GM12878 (cell line): ENCODE measurements around the gene CEP128. TPM values are rescaled to one million over a fixed set of nuclear protein-coding genes. Genes with fewer than 3 reads are reported as not detected.

Source experiments
- ATAC-seq: fragments of 200-7000 bp; cut with Tn5 transposase; 3 replicates; pipeline ENCODE4 v1.9.1; 2020; ENCODE audit warnings: mild to moderate bottlenecking, moderate library complexity
- BruUV-seq: library from RNA; stranded (reverse); fragments of 400-500 nt; replicated peaks from 2 replicates; lab custom pipeline; 2021; lab: Mats Ljungman, UMichigan
- CTCF ChIA-PET: fragments of 300-600 bp; sonication (Branson Sonifier 250); formaldehyde crosslinking; extraction: SDS; loops from one replicate; lab custom pipeline; 2021; ENCODE audit warnings: inconsistent platforms; lab: Yijun Ruan, JAX
- POLR2A ChIA-PET: fragments of 350-600 bp; formaldehyde crosslinking; extraction: SDS; loops from one replicate; lab custom pipeline; 2021; ENCODE audit warnings: inconsistent platforms; lab: Charles Lee
- RAD21 ChIA-PET: fragments of 300-600 bp; sonication (Branson Sonifier 250); formaldehyde crosslinking; loops from one replicate; lab custom pipeline; 2023; ENCODE audit warnings: antibody characterized with exemption; ENCODE audit not compliant: unreplicated experiment; lab: Charles Lee
- SMC1A ChIA-PET: fragments of 300-600 bp; sonication (Branson Sonifier 250); formaldehyde crosslinking; loops from one replicate; lab custom pipeline; 2023; ENCODE audit not compliant: unreplicated experiment, uncharacterized antibody; lab: Charles Lee
- DNase-seq: peaks from one replicate; pipeline ENCODE4 v3.0.0-alpha.2; 2011; ENCODE audit warnings: low read depth, low spot score
- FAIRE-seq: peaks from 3 replicates; lab custom pipeline; 2011; peaks lifted over from hg19 to GRCh38; lab: Jason Lieb, UNC
- H2AFZ ChIP-seq: 2 replicates; pipeline ENCODE4 v1.6.0; 2011; ENCODE audit warnings: low read depth, low read length, control low read depth; ENCODE audit not compliant: control insufficient read depth
- H3K27ac ChIP-seq: 2 replicates; pipeline ENCODE4 v1.5.1; 2011; ENCODE audit warnings: control low read depth; ENCODE audit not compliant: control insufficient read depth, insufficient read depth
- H3K27me3 ChIP-seq, 2 experiments: replicated peaks in 1 of 2; 2 replicates each; pipeline versions ENCODE4 v1.6.0 to v1.6.1; 2011; ENCODE audit warnings: low read length in 1 of 2; ENCODE audit not compliant: control insufficient read depth in 2 of 2, insufficient read depth in 2 of 2
- H3K36me3 ChIP-seq, 2 experiments: 2 replicates each; pipeline ENCODE4 v1.5.1; 2011; ENCODE audit warnings: low read length in 1 of 2; ENCODE audit not compliant: control insufficient read depth in 2 of 2, insufficient read depth in 2 of 2
- H3K4me1 ChIP-seq: 2 replicates; pipeline ENCODE4 v1.6.1; 2011; ENCODE audit warnings: mild to moderate bottlenecking, low read length, moderate library complexity, mixed read lengths; ENCODE audit not compliant: control insufficient read depth, insufficient read depth
- H3K4me2 ChIP-seq: 2 replicates; pipeline ENCODE4 v1.6.0; 2011; ENCODE audit warnings: control low read depth; ENCODE audit not compliant: control insufficient read depth, insufficient read depth
- H3K4me3 ChIP-seq: fragments of 200-600 bp; sonication (generic); 2 replicates; pipeline ENCODE4 v1.5.1; 2016
- H3K79me2 ChIP-seq: 2 replicates; pipeline ENCODE4 v1.6.0; 2011; ENCODE audit warnings: low read length; ENCODE audit not compliant: control insufficient read depth, insufficient read depth
- H3K9ac ChIP-seq: 2 replicates; pipeline ENCODE4 v1.8.0; 2011; ENCODE audit warnings: low read length, control low read depth, mixed read lengths; ENCODE audit not compliant: control insufficient read depth, insufficient read depth
- H3K9me3 ChIP-seq: replicated peaks from 3 replicates; pipeline ENCODE4 v1.5.1; 2011; ENCODE audit warnings: mild to moderate bottlenecking, low read length; ENCODE audit not compliant: control insufficient read depth, insufficient read depth
- H4K20me1 ChIP-seq: 2 replicates; pipeline ENCODE4 v1.6.0; 2011; ENCODE audit not compliant: control insufficient read depth, insufficient read depth
- CHD2 ChIP-seq: IDR thresholded peaks from 2 replicates; pipeline ENCODE4 v1.6.1; 2011; ENCODE audit warnings: low read depth, low read length, improper control_type of control experiment, borderline replicate concordance
- CHD4 ChIP-seq: fragments of 200-600 bp; sonication (generic); IDR thresholded peaks from 2 replicates; pipeline ENCODE4 v1.6.1; 2016; ENCODE audit warnings: mild to moderate bottlenecking
- NFIC ChIP-seq: IDR thresholded peaks from 2 replicates; pipeline ENCODE4 v1.6.1; 2012; ENCODE audit warnings: low read depth, mild to moderate bottlenecking, inconsistent platforms, low read length, moderate library complexity
- NR2F1 ChIP-seq: fragments of 450-650 bp; conservative IDR thresholded peaks from 2 replicates; pipeline ENCODE4 v1.6.1; 2017; ENCODE audit warnings: mild to moderate bottlenecking
- NRF1 ChIP-seq: conservative IDR thresholded peaks from 2 replicates; pipeline ENCODE4 v1.6.1; 2011; ENCODE audit warnings: mild to moderate bottlenecking, low read depth, low read length, improper control_type of control experiment
- RCOR1 ChIP-seq: conservative IDR thresholded peaks from 2 replicates; pipeline ENCODE4 v1.6.1; 2012; ENCODE audit warnings: low read depth, low read length, improper control_type of control experiment
- RFX5 ChIP-seq: IDR thresholded peaks from 2 replicates; pipeline ENCODE4 v1.6.1; 2011; ENCODE audit warnings: low read depth, low read length, improper control_type of control experiment
- USF1 ChIP-seq: IDR thresholded peaks from 2 replicates; pipeline ENCODE4 v1.6.1; 2011; ENCODE audit warnings: borderline replicate concordance, low read depth, mild to moderate bottlenecking, moderate library complexity, mixed read lengths, low read length; ENCODE audit not compliant: insufficient read depth; ENCODE audit errors: extremely low read length
- YY1 ChIP-seq: IDR thresholded peaks from 2 replicates; pipeline ENCODE4 v1.6.1; 2011; ENCODE audit warnings: low read depth, mild to moderate bottlenecking, low read length
- WGBS: methylation state at CpG from one replicate; pipeline ENCODE4 v1.1.6; 2016; ENCODE audit warnings: low lambda C conversion rate; ENCODE audit not compliant: insufficient replicate concordance, insufficient coverage; ENCODE audit errors: missing lambda C conversion rate; 5-methylcytosine and 5-hydroxymethylcytosine counted together
- in situ Hi-C: fragments of 300-500 bp; cut with MboI; formaldehyde crosslinking; loops from 9 replicates; pipeline ENCODE4 v1.14.3; 2018; ENCODE audit warnings: mixed read lengths
- intact Hi-C: fragments of 100-400 bp; cut with micrococcal nuclease; formaldehyde crosslinking; loops from one replicate; pipeline ENCODE4 v1.14.2; 2022; ENCODE audit not compliant: unreplicated experiment
- polyA plus RNA-seq, 11 experiments: library from polyadenylated mRNA; depleted of rRNA in 4 of 11; unstranded in 6 of 11; stranded (reverse) in 5 of 11; fragments of >200 nt; fragmentation: Nextera tagmentation in 4 of 11; fragmentation: Illumina TruSeq in 1 of 11; extraction: Ambion mirVana in 4 of 11; extraction: Trizol in 1 of 11; gene quantifications; 1 replicate in 1 of 11; 2 replicates in 10 of 11; pipeline versions ENCODE4 v1.2.1 to v1.2.3, GENCODE V29; 2011 to 2016; ENCODE audit warnings: inconsistent platforms in 2 of 11, missing spikeins in 2 of 11, low read depth in 1 of 11
- total RNA-seq, 4 experiments: library from RNA; depleted of rRNA in 3 of 4; stranded (reverse); fragments of >200 nt in 3 of 4; fragmentation: Illumina TruSeq in 1 of 4; extraction: Trizol in 1 of 4; gene quantifications; 2 replicates each; pipeline versions ENCODE4 v1.2.1 to v1.2.3, GENCODE V29; 2013 to 2021

Gene CEP128
- total and polyA plus RNA-seq, 10 of the 15 experiments (the other 5 are each of a cell fraction or from before 2014, with no cell fraction given) = 1.1 to 6.7 (median 3.4) TPM

GRCh38 chr14:80780500-80780899 lies 161.0 kb downstream of the CEP128 start:
- H3K4me3 ChIP-seq = no peak overlapping the region
- POLR2A ChIA-PET = interaction anchor here (0.6 kb wide), 1 partner anchor 9 kb away, joined by 3 read pairs; no protein-coding TSS in a partner anchor
- no peaks in the 10 kb centered on the region for H3K27me3 ChIP-seq
- CTCF ChIA-PET = interaction anchor here (1.7 kb wide), 1 partner anchor 9 kb away, joined by 3 read pairs; no protein-coding TSS in a partner anchor
- no peak for DNase-seq
- intact Hi-C loops = no loop called here
- no peaks in the 10 kb centered on the region for H3K36me3 ChIP-seq
- 85% methylated on average over 1 of the region's 1 CpG for WGBS
- H3K27ac ChIP-seq = no peak overlapping the region
- H3K4me2 ChIP-seq = no peak overlapping the region
- no peaks in the 10 kb centered on the region for H3K9me3 ChIP-seq
- in situ Hi-C loops = no loop called here
- H4K20me1 ChIP-seq = no peaks in the 10 kb centered on the region
- RAD21 ChIA-PET = no interaction called here
- no peak for FAIRE-seq
- no TSS peak for BruUV-seq
- no peak overlapping the region for H2AFZ ChIP-seq
- SMC1A ChIA-PET = no interaction called here
- no peaks in the 10 kb centered on the region for H3K4me1 ChIP-seq
- ATAC-seq = no peak
- no peak for TF ChIP-seq NR2F1
- TF ChIP-seq RFX5 = no peak
- TF ChIP-seq YY1 = no peak
- no peak for TF ChIP-seq NFIC
- no peak for TF ChIP-seq NRF1
- no peak for TF ChIP-seq CHD2
- TF ChIP-seq RCOR1 = no peak
- no peak for TF ChIP-seq USF1
- no peak for TF ChIP-seq CHD4
- TF ChIP-seq, all 136 proteins: peak for 0
- H3K79me2 ChIP-seq = no peaks in the 10 kb centered on the region
- no peak overlapping the region for H3K9ac ChIP-seq
